ENCODE data around the gene C10orf53. TPM values are rescaled to one million over a fixed set of nuclear protein-coding genes. Genes with fewer than 3 reads are reported as not detected.

The C10orf53 gene
- total RNA-seq, 2 donors from 2014 or later: not detected

Other genes with a start within 250 kb of the C10orf53 start
- gene ERCC6, start 140.5 kb upstream of the C10orf53 start, total RNA-seq: 10 to 100 TPM; 29.4 to 33.6 TPM
- gene SLC18A3, start 69.3 kb upstream of the C10orf53 start, total RNA-seq: not detected
- gene CHAT, start 65.6 kb upstream of the C10orf53 start, total RNA-seq: under 1 TPM in 1 of 2 donors, not detected in 1; 0.14 TPM
- under 1 TPM; 0.67 to 0.99 TPM for gene OGDHL, start 82.7 kb downstream of the C10orf53 start, total RNA-seq